GM12878 (cell line): Measurements from ENCODE around the gene TNF. TPM values are rescaled to one million over a fixed set of nuclear protein-coding genes. Genes with fewer than 3 reads are reported as not detected.

Experiments
- BACH1 ChIP-seq: fragments of 450-650 bp; IDR thresholded peaks from 2 replicates; pipeline ENCODE4 v1.6.1; 2017; ENCODE audit warnings: mild to moderate bottlenecking, borderline replicate concordance
- CHD2 ChIP-seq: IDR thresholded peaks from 2 replicates; pipeline ENCODE4 v1.6.1; 2011; ENCODE audit warnings: low read depth, low read length, improper control_type of control experiment, borderline replicate concordance
- FOXM1 ChIP-seq: IDR thresholded peaks from 2 replicates; pipeline ENCODE4 v1.6.1; 2012; ENCODE audit warnings: low read depth, mild to moderate bottlenecking, inconsistent platforms, low read length, moderate library complexity
- GATAD2B ChIP-seq: fragments of 450-650 bp; conservative IDR thresholded peaks from 2 replicates; pipeline ENCODE4 v1.6.1; 2017; ENCODE audit warnings: low read depth, mild to moderate bottlenecking, moderate library complexity
- IKZF1 ChIP-seq: fragments of 450-650 bp; conservative IDR thresholded peaks from 2 replicates; pipeline ENCODE4 v1.6.1; 2017; ENCODE audit warnings: antibody characterized with exemption, mild to moderate bottlenecking
- IKZF2 ChIP-seq, 2 experiments: fragments of 450-650 bp; IDR thresholded peaks; 2 replicates each; pipeline ENCODE4 v1.6.1; 2017; ENCODE audit warnings: mild to moderate bottlenecking in 2 of 2, moderate library complexity in 2 of 2
- IRF4 ChIP-seq: IDR thresholded peaks from 2 replicates; pipeline ENCODE4 v1.6.1; 2011; ENCODE audit warnings: low read depth, low read length
- MEF2A ChIP-seq: IDR thresholded peaks from 2 replicates; pipeline ENCODE4 v1.6.1; 2011; ENCODE audit warnings: low read depth, mild to moderate bottlenecking, low read length, moderate library complexity; ENCODE audit not compliant: insufficient read depth
- NBN ChIP-seq: fragments of 450-650 bp; IDR thresholded peaks from 2 replicates; pipeline ENCODE4 v1.6.1; 2016
- NR2F1 ChIP-seq: fragments of 450-650 bp; conservative IDR thresholded peaks from 2 replicates; pipeline ENCODE4 v1.6.1; 2017; ENCODE audit warnings: mild to moderate bottlenecking
- SIN3A ChIP-seq: IDR thresholded peaks from 2 replicates; pipeline ENCODE4 v1.6.1; 2012; ENCODE audit warnings: low read depth, low read length, improper control_type of control experiment
- SMAD5 ChIP-seq: IDR thresholded peaks from 2 replicates; pipeline ENCODE4 v1.6.1; 2016; ENCODE audit warnings: antibody characterized with exemption, low read depth
- SMARCA5 ChIP-seq: fragments of 450-650 bp; IDR thresholded peaks from 2 replicates; pipeline ENCODE4 v1.6.1; 2017; ENCODE audit warnings: mild to moderate bottlenecking
- SRF ChIP-seq, 2 experiments: IDR thresholded peaks; 2 replicates each; pipeline ENCODE4 v1.6.1; 2011; ENCODE audit warnings: low read depth in 2 of 2, low read length in 2 of 2, mild to moderate bottlenecking in 1 of 2, moderate library complexity in 1 of 2
- STAT1 ChIP-seq: fragments of 450-650 bp; conservative IDR thresholded peaks from 2 replicates; pipeline ENCODE4 v1.6.1; 2014; ENCODE audit warnings: antibody characterized with exemption, mild to moderate bottlenecking
- TAF1 ChIP-seq: IDR thresholded peaks from 2 replicates; pipeline ENCODE4 v1.6.1; 2011; ENCODE audit warnings: mild to moderate bottlenecking, low read depth, low read length, borderline replicate concordance
- USF2 ChIP-seq: IDR thresholded peaks from 2 replicates; pipeline ENCODE4 v1.6.1; 2011; ENCODE audit warnings: low read depth, low read length, improper control_type of control experiment, borderline replicate concordance
- ZNF207 ChIP-seq: fragments of 450-650 bp; IDR thresholded peaks from 2 replicates; pipeline ENCODE4 v1.6.1; 2014; ENCODE audit warnings: antibody characterized with exemption, mild to moderate bottlenecking, borderline replicate concordance
- ZNF622 ChIP-seq: fragments of 450-650 bp; IDR thresholded peaks from 2 replicates; pipeline ENCODE4 v1.6.1; 2017; ENCODE audit warnings: mild to moderate bottlenecking, inconsistent platforms
- polyA plus RNA-seq, 11 experiments: library from polyadenylated mRNA; depleted of rRNA in 4 of 11; unstranded in 6 of 11; stranded (reverse) in 5 of 11; fragments of >200 nt; fragmentation: Nextera tagmentation in 4 of 11; fragmentation: Illumina TruSeq in 1 of 11; extraction: Ambion mirVana in 4 of 11; extraction: Trizol in 1 of 11; gene quantifications; 1 replicate in 1 of 11; 2 replicates in 10 of 11; pipeline versions ENCODE4 v1.2.1 to v1.2.3, GENCODE V29; 2011 to 2016; ENCODE audit warnings: inconsistent platforms in 2 of 11, missing spikeins in 2 of 11, low read depth in 1 of 11
- total RNA-seq, 4 experiments: library from RNA; depleted of rRNA in 3 of 4; stranded (reverse); fragments of >200 nt in 3 of 4; fragmentation: Illumina TruSeq in 1 of 4; extraction: Trizol in 1 of 4; gene quantifications; 2 replicates each; pipeline versions ENCODE4 v1.2.1 to v1.2.3, GENCODE V29; 2013 to 2021

The TNF gene
- total and polyA plus RNA-seq, 10 of the 15 experiments (the other 5 are each of a cell fraction or from before 2014, with no cell fraction given) = 18.0 to 94.8 (median 61.9) TPM

- 0 out of 4 replicates have a peak, but pooled peaks of 1 of the 2 experiments have one; percentile 62 for TF ChIP-seq SRF (IDR thresholded peaks at IDR 0.05; ENCODE audit: low read depth in 2 of 2, low read length in 2 of 2)
- no peak for TF ChIP-seq IRF4
- peak; percentile 66; the same call in 1 of the 2 replicates for TF ChIP-seq STAT1
- TF ChIP-seq SMARCA5 = peak; percentile 90; the same call in 1 of the 2 replicates
- TF ChIP-seq BACH1 = 0 out of 2 replicates have a peak, but pooled peaks have one; percentile 29
- TF ChIP-seq CHD2 = peak; percentile 25; the same call in 1 of the 2 replicates
- TF ChIP-seq SMAD5 = no peak
- TF ChIP-seq ZNF622 = no peak
- TF ChIP-seq TAF1 = peak; percentile 50; the same call in 1 of the 2 replicates
- TF ChIP-seq ZNF207 = peak; percentile 25; the same call in 1 of the 2 replicates
- peak; percentile 90 to 92 for TF ChIP-seq IKZF2 (IDR thresholded peaks at IDR 0.05)
- TF ChIP-seq NBN = peak; percentile 72; the same call in 1 of the 2 replicates
- peak; percentile 81 for TF ChIP-seq IKZF1
- no peak for TF ChIP-seq FOXM1
- TF ChIP-seq USF2 = no peak
- TF ChIP-seq NR2F1 = peak; percentile 41; the same call in 1 of the 2 replicates
- peak; percentile 57; the same call in 1 of the 2 replicates for TF ChIP-seq SIN3A
- no peak for TF ChIP-seq GATAD2B
- 0 out of 2 replicates have a peak, but pooled peaks have one; percentile 17 for TF ChIP-seq MEF2A
Observed at GRCh38 chr6:31546339-31546957, 28.9 kb upstream of the TNF start, which contains the start of gene ATP6V1G2 (continued).
